LNCaP clone FGC (cell line): ENCODE results near the gene ARL14.

ENCODE experiments used
- DNase-seq: peaks from one replicate; pipeline ENCODE4 v3.0.0-alpha.2; 2011; ENCODE audit warnings: low read depth
- H3K4me3 ChIP-seq: 2 replicates; pipeline ENCODE4 v1.5.1; 2011; ENCODE audit warnings: mild to moderate bottlenecking, low read depth, low read length, control low read depth
- TF ChIP-seq, protein P1 (sequence below): IDR thresholded peaks from 2 replicates; pipeline ENCODE4 v1.5.1; 2012; ENCODE audit warnings: mild to moderate bottlenecking; ENCODE audit not compliant: control insufficient read depth, insufficient read depth; ENCODE audit errors: extremely low read depth

Gene ARL14

DNA sequence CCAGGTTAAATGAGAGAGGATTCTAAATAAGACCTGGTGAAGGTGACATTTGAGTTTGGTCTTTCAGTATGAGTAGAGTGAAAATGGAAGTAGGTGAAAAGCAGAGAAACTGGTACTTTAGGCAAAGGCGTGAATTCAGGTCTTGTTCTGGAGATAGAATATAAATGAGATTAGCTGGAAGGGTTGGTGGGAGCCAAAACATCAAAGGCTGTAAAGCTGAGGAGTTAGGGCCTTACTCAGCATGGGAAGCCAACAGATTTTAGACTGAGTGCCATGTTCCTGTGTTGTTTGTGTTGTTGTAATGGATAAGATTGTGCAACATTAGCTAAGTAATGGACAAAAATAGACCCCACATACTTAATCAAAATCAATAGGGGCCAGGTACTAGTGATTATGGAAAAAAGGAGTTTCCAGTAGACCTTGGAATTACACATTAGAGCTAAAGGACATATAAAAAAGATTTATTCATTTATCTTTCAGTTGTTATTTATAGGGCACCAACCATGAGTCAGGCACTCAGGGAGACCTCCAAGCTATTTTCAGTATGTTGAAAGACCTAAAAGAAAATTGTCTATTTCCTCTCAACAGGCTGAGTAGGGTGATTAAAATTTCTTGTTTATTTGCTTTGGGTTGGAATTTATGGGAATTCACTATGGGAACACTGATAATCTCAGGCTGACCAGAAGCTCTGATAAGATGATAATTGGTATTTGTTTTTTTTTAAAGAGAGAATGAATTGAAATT, 20.8 kb downstream of the ARL14 start:
- no peak for DNase-seq
- H3K4me3 ChIP-seq: no peak overlapping the region
- TF ChIP-seq, protein P1, sequence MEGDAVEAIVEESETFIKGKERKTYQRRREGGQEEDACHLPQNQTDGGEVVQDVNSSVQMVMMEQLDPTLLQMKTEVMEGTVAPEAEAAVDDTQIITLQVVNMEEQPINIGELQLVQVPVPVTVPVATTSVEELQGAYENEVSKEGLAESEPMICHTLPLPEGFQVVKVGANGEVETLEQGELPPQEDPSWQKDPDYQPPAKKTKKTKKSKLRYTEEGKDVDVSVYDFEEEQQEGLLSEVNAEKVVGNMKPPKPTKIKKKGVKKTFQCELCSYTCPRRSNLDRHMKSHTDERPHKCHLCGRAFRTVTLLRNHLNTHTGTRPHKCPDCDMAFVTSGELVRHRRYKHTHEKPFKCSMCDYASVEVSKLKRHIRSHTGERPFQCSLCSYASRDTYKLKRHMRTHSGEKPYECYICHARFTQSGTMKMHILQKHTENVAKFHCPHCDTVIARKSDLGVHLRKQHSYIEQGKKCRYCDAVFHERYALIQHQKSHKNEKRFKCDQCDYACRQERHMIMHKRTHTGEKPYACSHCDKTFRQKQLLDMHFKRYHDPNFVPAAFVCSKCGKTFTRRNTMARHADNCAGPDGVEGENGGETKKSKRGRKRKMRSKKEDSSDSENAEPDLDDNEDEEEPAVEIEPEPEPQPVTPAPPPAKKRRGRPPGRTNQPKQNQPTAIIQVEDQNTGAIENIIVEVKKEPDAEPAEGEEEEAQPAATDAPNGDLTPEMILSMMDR: no peak

DNA sequence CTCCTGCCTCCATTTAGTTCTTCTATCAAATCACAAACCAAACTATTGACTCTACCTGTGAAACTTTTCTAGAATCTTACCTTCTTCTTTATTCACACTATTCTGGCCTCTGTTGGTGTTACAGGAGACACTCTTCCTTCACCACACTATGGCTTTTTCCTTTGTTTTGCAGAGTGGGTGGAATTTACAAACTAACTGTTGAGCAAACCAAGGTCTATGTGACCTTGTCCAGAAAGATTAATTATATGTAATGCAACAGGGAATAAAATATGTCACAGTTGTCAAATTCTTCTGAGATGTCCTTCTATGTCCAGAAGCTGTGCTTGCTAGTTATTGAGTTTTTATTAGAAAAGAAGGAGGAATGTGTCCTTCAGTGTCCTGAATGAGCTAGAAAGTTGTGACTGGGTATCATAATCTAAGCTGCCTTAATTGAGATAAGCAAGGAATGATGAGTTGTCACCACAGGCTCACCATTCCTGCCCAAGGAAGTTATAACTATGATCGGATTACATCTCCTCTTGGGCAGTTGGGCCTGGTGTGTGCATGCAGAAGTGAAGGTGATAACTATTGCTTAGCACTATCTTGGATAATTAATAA, 21.7 kb downstream of the ARL14 start:
- H3K4me3 ChIP-seq: no peak overlapping the region
- no peak for DNase-seq
- TF ChIP-seq, protein P1: no peak

DNA sequence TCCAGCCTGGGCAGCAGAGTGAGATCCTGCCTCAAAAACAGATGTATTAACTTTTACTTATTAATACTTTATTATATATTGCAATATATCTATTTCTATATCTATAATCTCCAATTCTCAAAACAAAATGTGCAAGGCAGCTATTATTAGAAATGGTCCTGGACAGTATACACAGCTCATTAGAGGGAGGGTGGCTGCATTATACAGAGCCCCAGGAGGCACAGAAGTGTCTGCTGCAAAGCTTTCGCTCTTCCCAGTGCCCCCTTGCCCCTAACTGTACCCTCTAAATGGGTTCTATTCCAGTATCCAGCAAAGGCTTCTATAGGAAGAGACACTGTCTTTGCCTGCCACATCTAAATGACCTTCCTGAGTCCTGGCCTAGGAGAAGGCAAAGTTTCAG, 24.5 kb downstream of the ARL14 start:
- DNase-seq: no peak
- TF ChIP-seq, protein P1: no peak
- H3K4me3 ChIP-seq: no peak overlapping the region

DNA sequence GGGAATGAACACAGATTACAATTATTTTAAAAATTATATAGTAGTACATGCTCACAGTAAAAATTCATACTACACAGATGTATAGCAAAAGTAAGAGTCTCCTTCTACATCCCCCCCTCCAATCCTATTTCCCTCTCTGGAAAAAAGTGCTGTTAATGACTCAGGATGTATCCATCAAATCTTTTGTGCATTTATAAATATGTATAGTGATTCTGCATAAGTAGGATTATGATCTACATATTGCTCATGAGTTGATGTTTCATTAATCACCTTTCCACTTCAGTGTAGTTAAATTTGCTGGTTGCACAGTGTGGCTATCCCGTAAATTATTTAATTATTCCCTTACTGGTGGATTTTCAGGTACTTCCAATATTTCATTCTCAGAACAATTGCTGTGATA, 25.3 kb downstream of the ARL14 start:
- H3K4me3 ChIP-seq: no peak overlapping the region
- DNase-seq: no peak
- TF ChIP-seq, protein P1: no peak

DNA sequence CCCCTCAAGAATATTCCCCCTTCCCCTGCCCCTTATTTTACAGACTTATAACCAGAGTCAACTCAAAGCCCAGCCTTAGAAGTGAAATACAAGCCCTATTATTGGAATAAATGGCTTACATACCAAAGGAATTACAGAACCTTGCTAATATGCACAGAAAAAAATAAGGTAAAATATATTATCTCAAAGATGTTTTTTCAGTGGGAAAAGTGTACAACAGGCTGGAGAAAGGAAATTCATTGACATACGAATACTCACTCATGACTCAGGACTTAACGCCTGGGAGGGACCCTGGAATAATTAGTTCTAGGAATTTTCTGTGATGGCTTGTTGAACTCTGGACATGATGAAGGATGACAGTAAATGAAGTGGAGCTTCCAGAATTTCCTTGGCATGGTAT, 27.0 kb downstream of the ARL14 start:
- no peak for DNase-seq
- TF ChIP-seq, protein P1: no peak
- no peak overlapping the region for H3K4me3 ChIP-seq

DNA sequence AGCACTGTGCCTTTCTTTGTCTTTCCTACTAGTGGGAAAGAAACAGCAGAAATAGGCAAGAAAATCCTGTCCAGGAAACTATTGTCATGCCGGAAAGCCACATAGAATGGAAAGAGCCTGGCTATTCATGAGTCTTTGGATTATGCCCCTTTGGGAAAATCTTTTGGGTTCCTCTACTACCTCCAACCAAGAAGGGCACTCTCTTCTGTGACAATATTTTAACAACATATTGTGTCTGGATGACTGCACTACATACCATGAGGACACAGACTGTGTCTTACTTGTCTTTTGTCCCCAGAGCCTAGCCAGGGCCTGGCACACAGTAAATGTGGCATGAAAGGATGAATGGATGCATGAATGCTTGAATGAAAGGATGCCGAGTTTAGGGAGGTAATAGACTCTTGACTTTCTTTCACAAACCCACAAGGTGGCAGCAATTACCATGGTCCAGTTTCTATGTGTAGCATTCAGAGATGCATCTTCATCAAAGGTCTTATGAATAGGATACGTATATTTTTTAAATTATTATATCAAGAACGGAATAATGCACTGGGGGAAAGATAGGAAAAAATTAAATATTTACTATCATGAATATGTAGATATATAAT, 30.3 kb downstream of the ARL14 start:
- TF ChIP-seq, protein P1: peak; percentile 66
- DNase-seq: no peak
- no peak overlapping the region for H3K4me3 ChIP-seq
